Body of pancreas (tissue), 4 donors: ENCODE measurements around the gene CDK17.

Experiments
- CTCF ChIP-seq, 7 experiments: fragments of 450-650 bp in 4 of 7; fragments of 200-600 bp in 3 of 7; sonication (generic) in 3 of 7; IDR thresholded peaks; one replicate each; pipeline ENCODE4 v1.5.1; 2016 to 2019; ENCODE audit warnings: antibody characterized with exemption in 7 of 7
- POLR2A ChIP-seq, 3 donors: fragments of 450-650 bp; IDR thresholded peaks; one replicate each; pipeline ENCODE4 v1.6.1; 2016; ENCODE audit warnings: antibody characterized with exemption in 3 of 3, mild to moderate bottlenecking in 2 of 3

- TF ChIP-seq CTCF (IDR thresholded peaks at IDR 0.05): no peak
- TF ChIP-seq POLR2A (IDR thresholded peaks at IDR 0.05): no peak
These were observed 91.4 kb downstream of the CDK17 start for GRCh38 chr12:96308881-96309280.
